ENCODE measurements around the gene ABHD6.

GRCh38 chr3:58325525-58325992 is 88.0 kb downstream of the ABHD6 start:
- no peak for TF ChIP-seq ZNF445 (CRISPR knock-in tag; IDR thresholded peaks at IDR 0.05; ENCODE audit: low read depth)
- TF ChIP-seq POLR3G (IDR thresholded peaks at IDR 0.05; ENCODE audit: extremely low read depth, insufficient read length, insufficient replicate concordance), result no peak
- TF ChIP-seq CTCF (IDR thresholded peaks at IDR 0.05 in 2 of 3, conservative IDR thresholded peaks at IDR 0.05 in 1 of 3; ENCODE audit: insufficient read depth in 2 of 3, low read depth in 1 of 3, low read length in 3 of 3), result no peak
- TF ChIP-seq CTBP1 (IDR thresholded peaks at IDR 0.05; ENCODE audit: borderline replicate concordance), result no peak
- no peak for TF ChIP-seq ZBTB26 (CRISPR knock-in tag; IDR thresholded peaks at IDR 0.05)

All from K562 (cell line).